BJ (cell line): ENCODE measurements around the gene MRPS5. TPM values are rescaled to one million over a fixed set of nuclear protein-coding genes. Genes with fewer than 3 reads are reported as not detected.
"Not testable (repeated sequence)": the region's sequence is repeated elsewhere in the genome, so short reads cannot be mapped to it uniquely, and the experiment has no call there.

Experiments used
- CTCF ChIA-PET: fragments of 350-600 bp; formaldehyde crosslinking; extraction: SDS; loops from one replicate; lab custom pipeline; 2021; ENCODE audit warnings: antibody characterized with exemption, inconsistent platforms; lab: Yijun Ruan, JAX
- POLR2A ChIA-PET: fragments of 300-600 bp; sonication (Branson Sonifier 250); formaldehyde crosslinking; extraction: SDS; loops from one replicate; lab custom pipeline; 2021; ENCODE audit warnings: antibody characterized with exemption; lab: Charles Lee
- DNase-seq: peaks from one replicate; pipeline ENCODE4 v3.0.0-alpha.2; 2011; ENCODE audit warnings: low read depth
- H3K27me3 ChIP-seq: 2 replicates; pipeline ENCODE4 v1.6.0; 2011; ENCODE audit warnings: low read length; ENCODE audit not compliant: control insufficient read depth, insufficient read depth
- H3K36me3 ChIP-seq: 2 replicates; pipeline ENCODE4 v1.5.1; 2011; ENCODE audit warnings: low read length; ENCODE audit not compliant: control insufficient read depth, insufficient read depth
- H3K4me3 ChIP-seq: 2 replicates; pipeline ENCODE4 v1.5.1; 2011; ENCODE audit warnings: low read depth, mild to moderate bottlenecking, control low read depth, low read length
- CTCF ChIP-seq: IDR thresholded peaks from 2 replicates; pipeline ENCODE4 v1.5.1; 2011; ENCODE audit warnings: low read depth, mild to moderate bottlenecking, control low read depth, inconsistent platforms, low read length, moderate library complexity; ENCODE audit not compliant: insufficient read depth
- polyA plus RNA-seq: library from polyadenylated mRNA; depleted of rRNA; stranded (reverse); fragments of >200 nt; gene quantifications from 2 replicates; pipeline ENCODE4 v1.2.3, GENCODE V29; 2011

Gene MRPS5
- polyA plus RNA-seq, 1 experiment: 38.3 TPM

GRCh38 chr2:95110395-95110794, 11.2 kb downstream of the MRPS5 start:
- no peak overlapping the region for H3K4me3 ChIP-seq
- TF ChIP-seq CTCF: no peak
- H3K36me3 ChIP-seq: peaks cover 15% of the 10 kb centered on the region
- ChIA-PET POLR2A (no interaction called here), CTCF (interaction anchor here (1.0 kb wide), 1 partner anchor 32 kb away, joined by 3 read pairs; no protein-coding TSS in a partner anchor)
- DNase-seq: no peak
- H3K27me3 ChIP-seq: no peaks in the 10 kb centered on the region

GRCh38 chr2:95109260-95109659, 12.3 kb downstream of the MRPS5 start:
- no peak for TF ChIP-seq CTCF
- no peaks in the 10 kb centered on the region for H3K27me3 ChIP-seq
- no peak overlapping the region for H3K4me3 ChIP-seq
- DNase-seq: no peak
- ChIA-PET CTCF (interaction anchor here (1.0 to 1.5 kb wide), 2 partner anchors 31 to 32 kb away, joined by 3 to 4 read pairs; no protein-coding TSS in a partner anchor), POLR2A (no interaction called here)
- peaks cover 20% of the 10 kb centered on the region for H3K36me3 ChIP-seq

- Histone ChIP-seq H3K27me3 (no peaks in the 10 kb centered on the region), H3K4me3 (no peak overlapping the region), H3K36me3 (peaks cover 18% of the 10 kb centered on the region)
- no peak for TF ChIP-seq CTCF
- ChIA-PET CTCF (interaction anchor here (2.8 kb wide), 1 partner anchor 9 kb away, joined by 20 read pairs; no protein-coding TSS in a partner anchor), POLR2A (no interaction called here)
- no peak for DNase-seq
Observed at GRCh38 chr2:95106081-95106480, 15.5 kb downstream of the MRPS5 start.

DNA sequence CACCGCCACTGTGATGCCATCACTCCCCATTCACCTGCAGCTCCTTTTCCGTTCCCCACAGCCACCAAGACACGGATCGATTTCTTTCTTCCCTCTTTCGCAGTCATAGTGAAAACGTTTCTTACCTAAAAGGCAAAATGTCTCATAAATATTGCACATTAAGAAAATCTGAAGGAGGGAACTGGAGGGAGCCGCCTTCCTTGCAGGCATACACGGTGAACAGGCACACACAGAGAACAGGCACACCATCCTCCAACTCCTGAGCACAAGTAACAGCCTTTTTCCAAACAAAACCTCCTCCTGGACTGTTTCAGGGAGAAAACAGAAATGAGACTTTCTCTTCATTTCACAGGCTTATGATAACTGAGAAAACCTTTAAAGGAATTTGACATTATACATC, 17.0 kb downstream of the MRPS5 start:
- TF ChIP-seq CTCF: no peak
- no peak overlapping the region for H3K4me3 ChIP-seq
- DNase-seq: no peak
- CTCF ChIA-PET: interaction anchor here (2.8 kb wide), 1 partner anchor 10 kb away, joined by 20 read pairs; no protein-coding TSS in a partner anchor
- POLR2A ChIA-PET: no interaction called here
- no peaks in the 10 kb centered on the region for H3K27me3 ChIP-seq
- peaks cover 19% of the 10 kb centered on the region for H3K36me3 ChIP-seq

GRCh38 chr2:95099910-95100309, 21.7 kb downstream of the MRPS5 start:
- TF ChIP-seq CTCF: no peak
- H3K4me3 ChIP-seq: no peak overlapping the region
- DNase-seq: no peak
- H3K36me3 ChIP-seq: peaks cover 9% of the 10 kb centered on the region
- ChIA-PET POLR2A (no interaction called here), CTCF (interaction anchor here (1.7 kb wide), 1 partner anchor 20 kb away, joined by 4 read pairs; no protein-coding TSS in a partner anchor)
- no peaks in the 10 kb centered on the region for H3K27me3 ChIP-seq

DNA sequence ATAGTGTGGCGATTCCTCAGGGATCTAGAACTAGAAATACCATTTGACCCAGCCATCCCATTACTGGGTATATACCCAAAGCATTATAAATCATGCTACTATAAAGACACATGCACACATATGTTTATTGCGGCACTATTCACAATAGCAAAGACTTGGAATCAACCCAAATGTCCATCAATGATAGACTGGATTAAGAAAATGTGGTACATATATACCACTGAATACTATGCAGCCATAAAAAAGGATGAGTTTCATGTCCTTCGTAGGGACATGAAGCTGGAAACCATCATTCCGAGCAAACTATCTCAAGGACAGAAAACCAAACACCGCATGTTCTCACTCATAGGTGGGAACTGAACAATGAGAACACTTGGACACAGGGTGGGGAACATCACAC, 23.3 kb downstream of the MRPS5 start:
- H3K36me3 ChIP-seq, DNase-seq, POLR2A ChIA-PET, H3K4me3 ChIP-seq, H3K27me3 ChIP-seq: not testable (repeated sequence)
- CTCF ChIA-PET: interaction anchor here (1.7 kb wide), 1 partner anchor 19 kb away, joined by 4 read pairs; no protein-coding TSS in a partner anchor
